Measurements from ENCODE around the gene GULP1. TPM values are rescaled to one million over a fixed set of nuclear protein-coding genes. Genes with fewer than 3 reads are reported as not detected.

The GULP1 gene
- total RNA-seq, 4 donors from 2014 or later = 13.4 to 20.0 (median 17.3) TPM

DNA sequence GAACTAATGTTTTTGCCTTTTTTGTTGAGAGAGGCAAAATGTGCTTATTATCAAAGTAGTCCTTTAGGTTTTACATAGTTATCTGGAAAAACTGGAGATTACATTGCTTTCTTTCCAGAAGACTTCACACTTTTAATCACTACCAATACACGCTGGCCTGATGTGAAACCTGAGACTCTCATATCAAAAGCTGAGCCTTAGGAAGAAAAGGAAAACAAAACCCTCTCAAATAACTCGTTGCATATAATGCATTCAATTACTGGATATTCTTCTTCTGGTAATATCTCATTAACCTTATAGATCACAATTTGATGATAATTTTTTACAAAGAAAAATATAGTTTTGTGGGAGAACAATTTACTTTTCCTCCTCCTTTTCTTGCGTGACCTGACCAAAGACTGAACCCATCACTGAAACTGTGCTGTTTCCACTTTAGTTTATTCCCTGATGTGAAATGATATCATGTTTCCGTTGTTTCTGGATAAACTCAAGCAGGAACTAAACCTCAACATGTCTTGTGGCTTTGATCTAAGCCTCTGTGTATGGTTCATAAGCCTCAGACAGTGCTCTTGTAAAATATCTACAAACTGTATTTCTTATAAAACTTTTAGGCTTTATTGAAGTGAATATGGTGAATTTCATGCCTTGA, 332.4 kb downstream of the GULP1 start:
- 43 to 46% methylated on average over 4 of the region's 4 CpGs for WGBS, 2 donors
- no peak overlapping the region for H3K4me3 ChIP-seq (ENCODE audit: low read depth, poor library complexity, severe bottlenecking)
- TF ChIP-seq, protein P1, sequence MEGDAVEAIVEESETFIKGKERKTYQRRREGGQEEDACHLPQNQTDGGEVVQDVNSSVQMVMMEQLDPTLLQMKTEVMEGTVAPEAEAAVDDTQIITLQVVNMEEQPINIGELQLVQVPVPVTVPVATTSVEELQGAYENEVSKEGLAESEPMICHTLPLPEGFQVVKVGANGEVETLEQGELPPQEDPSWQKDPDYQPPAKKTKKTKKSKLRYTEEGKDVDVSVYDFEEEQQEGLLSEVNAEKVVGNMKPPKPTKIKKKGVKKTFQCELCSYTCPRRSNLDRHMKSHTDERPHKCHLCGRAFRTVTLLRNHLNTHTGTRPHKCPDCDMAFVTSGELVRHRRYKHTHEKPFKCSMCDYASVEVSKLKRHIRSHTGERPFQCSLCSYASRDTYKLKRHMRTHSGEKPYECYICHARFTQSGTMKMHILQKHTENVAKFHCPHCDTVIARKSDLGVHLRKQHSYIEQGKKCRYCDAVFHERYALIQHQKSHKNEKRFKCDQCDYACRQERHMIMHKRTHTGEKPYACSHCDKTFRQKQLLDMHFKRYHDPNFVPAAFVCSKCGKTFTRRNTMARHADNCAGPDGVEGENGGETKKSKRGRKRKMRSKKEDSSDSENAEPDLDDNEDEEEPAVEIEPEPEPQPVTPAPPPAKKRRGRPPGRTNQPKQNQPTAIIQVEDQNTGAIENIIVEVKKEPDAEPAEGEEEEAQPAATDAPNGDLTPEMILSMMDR (IDR thresholded peaks at IDR 0.05) = no peak
- TF ChIP-seq POLR2A (IDR thresholded peaks at IDR 0.05) = no peak
- intact Hi-C loops (cut with DNase I; ENCODE audit: low total_unique reads) = no loop called here
- DNase-seq (ENCODE audit: low spot score in 2 of 2) = no peak

DNA sequence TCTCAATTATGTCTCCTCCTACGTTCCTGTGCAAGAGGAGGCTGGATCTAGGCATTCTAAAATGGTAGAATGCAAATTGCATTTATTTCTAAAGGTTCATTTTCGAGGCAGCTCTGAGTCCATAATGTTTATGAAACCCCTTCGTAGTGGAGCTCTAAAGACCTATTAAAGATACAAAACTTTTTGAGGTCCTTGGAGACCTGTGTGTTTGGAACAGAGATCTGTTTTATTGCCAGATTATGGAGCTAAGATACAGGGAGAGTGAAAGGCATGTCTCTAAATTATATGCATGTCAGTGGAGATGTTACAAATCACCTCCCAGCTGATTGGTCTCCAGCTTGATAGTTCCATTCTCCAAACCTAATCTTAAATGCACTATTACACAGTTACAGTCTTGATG, 335.8 kb downstream of the GULP1 start:
- DNase-seq (ENCODE audit: low spot score in 2 of 2) = no peak
- H3K4me3 ChIP-seq (ENCODE audit: low read depth, poor library complexity, severe bottlenecking) = no peak overlapping the region
- intact Hi-C loops (cut with DNase I; ENCODE audit: low total_unique reads) = no loop called here
- no peak for TF ChIP-seq POLR2A (IDR thresholded peaks at IDR 0.05)
- TF ChIP-seq, protein P1 (IDR thresholded peaks at IDR 0.05) = no peak
- 80 to 82% methylated on average over 3 of the region's 3 CpGs for WGBS, 2 donors

DNA sequence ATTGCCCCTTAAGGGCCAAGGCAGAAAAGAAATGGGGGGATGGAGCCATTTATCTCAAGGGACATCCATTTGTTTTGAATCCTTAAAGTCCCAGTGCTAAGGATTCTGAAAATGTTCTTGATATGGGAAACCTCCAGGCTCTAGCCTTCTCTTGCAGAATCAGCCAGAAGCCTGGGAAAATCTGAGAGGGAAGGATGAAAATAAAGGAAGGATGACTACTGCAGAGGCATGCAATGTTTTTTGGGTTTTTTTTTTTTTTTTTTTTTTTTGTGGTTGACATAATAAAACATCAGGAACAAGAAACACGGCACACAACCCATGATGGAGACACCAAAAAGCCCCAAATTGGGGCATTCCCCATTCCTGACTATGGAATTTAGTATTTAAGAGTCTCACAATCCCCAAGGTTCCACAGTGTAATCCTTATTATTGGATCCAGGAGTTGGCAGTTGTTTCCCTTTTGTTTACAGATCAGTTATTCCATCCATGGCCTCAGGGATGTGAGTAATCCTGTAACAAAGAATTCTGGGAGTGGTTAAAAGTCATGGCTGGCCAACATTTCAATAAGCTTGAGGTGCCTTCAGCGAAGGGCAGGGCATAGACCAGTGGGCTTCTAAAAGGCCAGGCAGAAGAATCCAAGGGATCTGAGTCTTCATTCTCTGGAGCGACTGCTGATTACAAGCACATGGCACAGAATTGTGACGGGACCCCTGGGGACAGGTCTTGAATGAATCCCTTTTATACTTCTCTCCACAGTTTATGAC, 337.5 kb downstream of the GULP1 start:
- intact Hi-C loops (cut with DNase I; ENCODE audit: low total_unique reads) = no loop called here
- 26 to 37% methylated on average over 4 of the region's 4 CpGs for WGBS, 2 donors
- no peak for DNase-seq (ENCODE audit: low spot score in 2 of 2)
- no peak overlapping the region for H3K4me3 ChIP-seq (ENCODE audit: low read depth, poor library complexity, severe bottlenecking)
- TF ChIP-seq, protein P1 (IDR thresholded peaks at IDR 0.05) = no peak
- TF ChIP-seq POLR2A (IDR thresholded peaks at IDR 0.05) = no peak

DNA sequence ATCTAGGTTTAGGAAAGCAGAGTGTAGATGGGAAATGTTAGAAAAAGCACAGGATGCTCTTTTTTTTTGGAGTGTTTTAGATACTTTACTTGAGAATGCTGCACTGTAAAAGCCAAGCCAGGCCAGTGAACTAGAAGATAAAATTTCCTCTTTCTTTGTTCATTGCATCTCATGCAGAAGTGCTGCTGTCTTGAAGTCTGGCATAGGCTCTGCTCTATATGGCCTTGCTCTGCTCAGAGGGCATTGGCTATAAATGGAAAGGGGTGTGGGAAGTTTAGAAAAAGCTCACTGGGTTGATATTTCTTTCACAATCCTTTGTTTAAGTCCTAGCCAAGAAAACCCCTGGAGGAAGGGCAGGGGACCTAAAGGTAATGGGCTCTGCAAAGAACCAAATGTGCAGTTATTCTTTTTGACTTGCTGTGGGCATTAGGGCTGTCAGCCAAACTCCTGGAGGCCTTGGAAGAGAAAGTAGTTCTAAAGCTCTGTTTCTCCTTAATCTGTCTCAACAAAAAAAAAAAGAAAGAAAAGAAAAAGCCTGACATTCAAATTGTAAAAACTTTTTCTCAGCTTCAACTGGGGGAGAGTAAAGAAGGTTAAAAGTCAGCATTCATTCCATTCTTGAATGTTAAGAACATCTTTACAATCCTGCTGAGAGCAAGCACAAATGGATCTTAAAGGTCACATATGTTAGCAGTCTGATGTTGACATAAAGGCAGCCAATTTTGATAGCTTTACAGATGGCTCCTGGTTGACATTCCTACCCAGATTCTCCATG, 338.3 kb downstream of the GULP1 start:
- no peak for DNase-seq (ENCODE audit: low spot score in 2 of 2)
- H3K4me3 ChIP-seq (ENCODE audit: low read depth, poor library complexity, severe bottlenecking) = no peak overlapping the region
- no peak for TF ChIP-seq POLR2A (IDR thresholded peaks at IDR 0.05)
- TF ChIP-seq, protein P1 (IDR thresholded peaks at IDR 0.05) = no peak
- intact Hi-C loops (cut with DNase I; ENCODE audit: low total_unique reads) = no loop called here

DNA sequence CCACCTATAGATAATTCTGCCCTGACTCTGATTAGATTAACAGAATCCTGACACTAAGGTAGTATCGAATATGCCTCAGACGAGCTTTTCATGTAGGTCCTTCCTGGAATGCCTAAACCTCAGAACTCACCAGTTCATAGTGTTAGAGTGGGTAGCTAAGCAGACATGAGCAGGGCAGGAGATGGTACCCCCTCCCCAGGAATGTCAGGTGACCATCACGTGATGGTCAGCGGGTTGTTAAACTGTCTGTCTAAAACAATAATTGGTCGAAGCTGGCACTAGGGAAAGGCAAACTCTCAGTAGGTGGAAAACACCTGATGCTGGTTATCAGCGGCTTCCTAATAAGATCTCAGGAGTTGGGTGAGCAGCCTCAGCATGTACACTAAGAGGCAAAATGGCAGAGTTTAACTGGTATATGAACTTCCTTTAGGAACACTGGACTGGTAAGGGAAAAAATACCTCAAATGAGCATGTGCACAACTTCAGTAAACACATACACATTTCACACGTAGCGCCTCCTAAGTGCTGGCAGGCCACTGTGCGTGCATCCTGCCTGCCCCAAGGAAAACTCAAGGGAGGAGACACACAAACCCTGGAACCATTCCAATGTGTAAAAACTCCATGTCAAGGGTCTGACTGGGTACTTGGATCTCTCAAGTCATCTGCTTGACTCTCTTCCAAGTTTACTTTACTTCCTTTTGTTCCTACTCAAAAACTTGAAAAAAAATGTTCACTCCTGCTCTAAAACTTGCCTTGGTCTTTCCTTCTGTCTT, 339.5 kb downstream of the GULP1 start:
- H3K4me3 ChIP-seq (ENCODE audit: low read depth, poor library complexity, severe bottlenecking) = no peak overlapping the region
- TF ChIP-seq POLR2A (IDR thresholded peaks at IDR 0.05) = no peak
- TF ChIP-seq, protein P1 (IDR thresholded peaks at IDR 0.05) = no peak
- no peak for DNase-seq (ENCODE audit: low spot score in 2 of 2)
- 75 to 82% methylated on average over 9 of the region's 9 CpGs for WGBS, 2 donors
- intact Hi-C loops (cut with DNase I; ENCODE audit: low total_unique reads) = no loop called here
